Activated CD8-positive, alpha-beta memory T cell treated with anti-CD3 and anti-CD28 coated beads for 36 hours (primary cell): ENCODE data around the gene LRRC27. TPM values are rescaled to one million over a fixed set of nuclear protein-coding genes. Genes with fewer than 3 reads are reported as not detected.
"Not testable (repeated sequence)": the region's sequence is repeated elsewhere in the genome, so short reads cannot be mapped to it uniquely, and the experiment has no call there.

Experiments used
- CTCF ChIA-PET: fragments of 350-600 bp; sonication (Branson Sonifier 250); formaldehyde crosslinking; loops from one replicate; lab custom pipeline; 2021; ENCODE audit warnings: antibody characterized with exemption; lab: Charles Lee
- POLR2A ChIA-PET: fragments of 350-600 bp; sonication (Branson Sonifier 250); formaldehyde crosslinking; loops from one replicate; lab custom pipeline; 2021; ENCODE audit warnings: antibody characterized with exemption; lab: Charles Lee
- total RNA-seq, 2 experiments: library from RNA; stranded (reverse); gene quantifications; one replicate each; pipeline ENCODE4 v1.2.3, GENCODE V29; 2021

LRRC27 gene
- total RNA-seq, 2 experiments from 2014 or later, result 2.4 to 3.4 TPM

GRCh38 chr10:132366006-132366405 lies 34.0 kb downstream of the LRRC27 start:
- POLR2A ChIA-PET, result no interaction called here
- CTCF ChIA-PET, result no interaction called here

GRCh38 chr10:132366499-132366898 lies 34.5 kb downstream of the LRRC27 start:
- POLR2A ChIA-PET, result no interaction called here
- CTCF ChIA-PET, result no interaction called here

GRCh38 chr10:132368391-132368790 lies 36.4 kb downstream of the LRRC27 start:
- CTCF ChIA-PET, result no interaction called here
- POLR2A ChIA-PET, result no interaction called here

- ChIA-PET CTCF (no interaction called here), POLR2A (no interaction called here)
Observed at GRCh38 chr10:132368881-132369635, 37.1 kb downstream of the LRRC27 start.

GRCh38 chr10:132369636-132370185 lies 37.7 kb downstream of the LRRC27 start:
- ChIA-PET CTCF (no interaction called here), POLR2A (no interaction called here)

- ChIA-PET POLR2A (no interaction called here), CTCF (no interaction called here)
Observed at GRCh38 chr10:132370426-132371340, 38.7 kb downstream of the LRRC27 start.

- ChIA-PET CTCF (no interaction called here), POLR2A (no interaction called here)
Observed at GRCh38 chr10:132371641-132372081, 39.7 kb downstream of the LRRC27 start.

- ChIA-PET POLR2A (no interaction called here), CTCF (interaction anchor here (1.1 to 1.2 kb wide), 2 partner anchors 22 to 82 kb away, joined by 3 read pairs; no protein-coding TSS in a partner anchor)
Observed at GRCh38 chr10:132372516-132373095, 40.6 kb downstream of the LRRC27 start.

- CTCF ChIA-PET, result interaction anchor here (1.1 to 1.2 kb wide), 2 partner anchors 22 to 81 kb away, joined by 3 read pairs; no protein-coding TSS in a partner anchor
- POLR2A ChIA-PET, result no interaction called here
Observed at GRCh38 chr10:132373241-132373955, 41.4 kb downstream of the LRRC27 start.

- ChIA-PET CTCF (no interaction called here), POLR2A (no interaction called here)
Observed at GRCh38 chr10:132374176-132374575, 42.2 kb downstream of the LRRC27 start.

GRCh38 chr10:132374612-132375011 lies 42.6 kb downstream of the LRRC27 start:
- CTCF ChIA-PET, result no interaction called here
- POLR2A ChIA-PET, result no interaction called here

GRCh38 chr10:132375116-132375794 lies 43.3 kb downstream of the LRRC27 start:
- ChIA-PET CTCF (no interaction called here), POLR2A (no interaction called here)

- ChIA-PET CTCF (no interaction called here), POLR2A (no interaction called here)
Observed at GRCh38 chr10:132375795-132376297, 43.9 kb downstream of the LRRC27 start.

- CTCF ChIA-PET, result no interaction called here
Observed at GRCh38 chr10:132376394-132376851, 44.4 kb downstream of the LRRC27 start.

GRCh38 chr10:132377326-132377725 lies 45.3 kb downstream of the LRRC27 start:
- POLR2A ChIA-PET, result no interaction called here
- CTCF ChIA-PET, result no interaction called here

More at GRCh38 chr10:132376394-132376851, 44.4 kb downstream of the LRRC27 start:
- POLR2A ChIA-PET, result no interaction called here

- CTCF ChIA-PET, POLR2A ChIA-PET: not testable (repeated sequence)
Observed at GRCh38 chr10:132379026-132379425, 47.0 kb downstream of the LRRC27 start.

GRCh38 chr10:132380986-132381385 lies 49.0 kb downstream of the LRRC27 start:
- POLR2A ChIA-PET, result interaction anchor here (0.7 kb wide), 2 partner anchors 37 to 128 kb away, joined by 3 to 4 read pairs; no protein-coding TSS in a partner anchor
- CTCF ChIA-PET, result interaction anchor here (0.6 kb wide), 1 partner anchor 28 kb away, joined by 3 read pairs; no protein-coding TSS in a partner anchor

GRCh38 chr10:132381741-132382140 lies 49.7 kb downstream of the LRRC27 start:
- ChIA-PET POLR2A (interaction anchor here (0.7 kb wide), 1 partner anchor 128 kb away, joined by 4 read pairs; no protein-coding TSS in a partner anchor), CTCF (interaction anchor here (0.7 kb wide), 1 partner anchor 78 kb away, joined by 3 read pairs; no protein-coding TSS in a partner anchor)
